Panc1 (cell line): Measurements from ENCODE around the gene GALNT14.

Source experiments
- POLR2AphosphoS5 ChIP-seq: IDR thresholded peaks from 2 replicates; pipeline ENCODE4 v1.6.1; 2012; ENCODE audit warnings: mild to moderate bottlenecking, low read depth, low read length, moderate library complexity
- REST ChIP-seq, 2 experiments: IDR thresholded peaks; 2 replicates each; pipeline ENCODE4 v1.6.1; 2011 to 2012; ENCODE audit warnings: low read depth in 2 of 2, control low read depth in 1 of 2, low read length in 1 of 2, mild to moderate bottlenecking in 1 of 2, moderate library complexity in 1 of 2; ENCODE audit not compliant: insufficient read depth in 1 of 2
- SIN3A ChIP-seq: IDR thresholded peaks from 2 replicates; pipeline ENCODE4 v1.6.1; 2012; ENCODE audit warnings: low read depth, mild to moderate bottlenecking, low read length, moderate library complexity, borderline replicate concordance; ENCODE audit not compliant: insufficient read depth
- TCF7L2 ChIP-seq: IDR thresholded peaks from 2 replicates; pipeline ENCODE4 v1.6.1; 2011; ENCODE audit warnings: mild to moderate bottlenecking, low read depth, low read length, inconsistent platforms
- TF ChIP-seq, protein P1 (sequence below): fragments of 450-650 bp; IDR thresholded peaks from 2 replicates; pipeline ENCODE4 v1.5.1; 2017; ENCODE audit warnings: mild to moderate bottlenecking

GRCh38 chr2:30897539-30897938 lies 240.7 kb downstream of the GALNT14 start:
- TF ChIP-seq, protein P1, sequence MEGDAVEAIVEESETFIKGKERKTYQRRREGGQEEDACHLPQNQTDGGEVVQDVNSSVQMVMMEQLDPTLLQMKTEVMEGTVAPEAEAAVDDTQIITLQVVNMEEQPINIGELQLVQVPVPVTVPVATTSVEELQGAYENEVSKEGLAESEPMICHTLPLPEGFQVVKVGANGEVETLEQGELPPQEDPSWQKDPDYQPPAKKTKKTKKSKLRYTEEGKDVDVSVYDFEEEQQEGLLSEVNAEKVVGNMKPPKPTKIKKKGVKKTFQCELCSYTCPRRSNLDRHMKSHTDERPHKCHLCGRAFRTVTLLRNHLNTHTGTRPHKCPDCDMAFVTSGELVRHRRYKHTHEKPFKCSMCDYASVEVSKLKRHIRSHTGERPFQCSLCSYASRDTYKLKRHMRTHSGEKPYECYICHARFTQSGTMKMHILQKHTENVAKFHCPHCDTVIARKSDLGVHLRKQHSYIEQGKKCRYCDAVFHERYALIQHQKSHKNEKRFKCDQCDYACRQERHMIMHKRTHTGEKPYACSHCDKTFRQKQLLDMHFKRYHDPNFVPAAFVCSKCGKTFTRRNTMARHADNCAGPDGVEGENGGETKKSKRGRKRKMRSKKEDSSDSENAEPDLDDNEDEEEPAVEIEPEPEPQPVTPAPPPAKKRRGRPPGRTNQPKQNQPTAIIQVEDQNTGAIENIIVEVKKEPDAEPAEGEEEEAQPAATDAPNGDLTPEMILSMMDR: no peak
- no peak for TF ChIP-seq POLR2AphosphoS5
- no peak for TF ChIP-seq TCF7L2
- TF ChIP-seq REST (IDR thresholded peaks at IDR 0.05; ENCODE audit: insufficient read depth in 1 of 2, low read depth in 2 of 2, low read length in 1 of 2): no peak
- TF ChIP-seq SIN3A: no peak
